ENCODE results near the gene AGAP1. TPM values are rescaled to one million over a fixed set of nuclear protein-coding genes. Genes with fewer than 3 reads are reported as not detected.

Gene AGAP1
- total RNA-seq, 1 donor from 2014 or later: 21.1 TPM

DNA sequence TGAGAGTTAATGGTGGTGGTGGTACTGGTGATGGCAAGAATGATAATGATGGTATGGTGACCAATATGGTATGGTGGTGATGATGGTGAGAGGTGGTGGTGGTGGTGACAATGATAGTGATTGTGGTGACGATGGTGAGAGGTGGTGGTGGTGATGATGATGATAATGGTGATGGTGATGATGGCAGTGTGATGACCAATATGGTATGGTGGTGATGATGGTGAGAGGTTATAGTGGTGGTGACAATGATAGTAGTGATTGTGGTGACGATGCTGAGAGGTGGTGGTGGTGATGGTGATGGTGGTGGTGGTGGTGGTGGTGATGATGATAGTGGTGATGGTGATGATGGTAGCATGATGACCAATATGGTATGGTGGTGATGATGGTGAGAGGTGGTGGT is 505.2 kb downstream of the AGAP1 start:
- no peak for DNase-seq (ENCODE audit: extremely low spot score in 2 of 2)
- Histone ChIP-seq H3K27ac (no peak overlapping the region), H3K27me3 (no peaks in the 10 kb centered on the region), H3K4me1 (no peaks in the 10 kb centered on the region), H3K36me3 (no peaks in the 10 kb centered on the region), H3K9me3 (no peaks in the 10 kb centered on the region), H3K4me3 (no peak overlapping the region)
- no peak for TF ChIP-seq POLR2AphosphoS5 (IDR thresholded peaks at IDR 0.05; ENCODE audit: insufficient read depth in 1 of 2, low read depth in 1 of 2)
- intact Hi-C loops (cut with DNase I): no loop called here

GRCh38 chr2:236001166-236001828 is 507.5 kb downstream of the AGAP1 start:
- no peaks in the 10 kb centered on the region for H3K4me1 ChIP-seq
- DNase-seq (ENCODE audit: extremely low spot score in 2 of 2): no peak
- no peaks in the 10 kb centered on the region for H3K27me3 ChIP-seq
- no peak overlapping the region for H3K4me3 ChIP-seq
- no peak overlapping the region for H3K27ac ChIP-seq
- H3K36me3 ChIP-seq: no peaks in the 10 kb centered on the region
- H3K9me3 ChIP-seq: no peaks in the 10 kb centered on the region
- TF ChIP-seq CTCF (IDR thresholded peaks at IDR 0.05) (no peak), POLR2A (IDR thresholded peaks at IDR 0.05) (no peak), POLR2AphosphoS5 (IDR thresholded peaks at IDR 0.05; ENCODE audit: insufficient read depth in 1 of 2, low read depth in 1 of 2) (no peak)
- intact Hi-C loops (cut with DNase I): no loop called here

DNA sequence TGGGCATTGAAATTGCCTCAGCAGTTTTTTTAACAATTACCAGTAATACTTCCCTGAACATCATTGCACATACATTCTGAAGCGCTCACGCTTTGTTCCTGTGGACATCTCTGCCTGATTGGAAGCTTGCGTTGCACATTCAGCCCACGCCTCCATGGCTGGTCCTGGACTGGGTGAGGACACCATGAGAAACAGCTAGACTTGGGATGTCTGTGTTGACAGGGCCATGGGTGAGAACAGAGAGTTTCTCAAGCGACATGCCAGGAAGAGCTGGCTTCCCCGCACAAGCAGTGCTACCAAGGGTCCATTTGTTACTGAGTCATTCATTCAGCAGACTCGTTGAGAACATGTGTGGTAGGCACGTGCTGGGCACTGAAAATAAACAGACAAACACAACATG is 508.0 kb downstream of the AGAP1 start:
- Histone ChIP-seq H3K9me3 (no peaks in the 10 kb centered on the region), H3K27ac (no peak overlapping the region), H3K36me3 (no peaks in the 10 kb centered on the region), H3K27me3 (no peaks in the 10 kb centered on the region), H3K4me1 (no peaks in the 10 kb centered on the region), H3K4me3 (no peak overlapping the region)
- no peak for DNase-seq (ENCODE audit: extremely low spot score in 2 of 2)
- TF ChIP-seq CTCF (IDR thresholded peaks at IDR 0.05) (no peak), POLR2A (IDR thresholded peaks at IDR 0.05) (no peak), POLR2AphosphoS5 (IDR thresholded peaks at IDR 0.05; ENCODE audit: insufficient read depth in 1 of 2, low read depth in 1 of 2) (no peak)
- intact Hi-C loops (cut with DNase I): no loop called here

- DNase-seq (ENCODE audit: extremely low spot score in 2 of 2): no peak
- intact Hi-C loops (cut with DNase I): no loop called here
- no peaks in the 10 kb centered on the region for H3K36me3 ChIP-seq
- H3K27me3 ChIP-seq: no peaks in the 10 kb centered on the region
- no peak overlapping the region for H3K27ac ChIP-seq
- H3K4me1 ChIP-seq: no peaks in the 10 kb centered on the region
- TF ChIP-seq CTCF (IDR thresholded peaks at IDR 0.05) (no peak), POLR2AphosphoS5 (IDR thresholded peaks at IDR 0.05; ENCODE audit: insufficient read depth in 1 of 2, low read depth in 1 of 2) (no peak), POLR2A (IDR thresholded peaks at IDR 0.05) (no peak)
- H3K9me3 ChIP-seq: no peaks in the 10 kb centered on the region
- no peak overlapping the region for H3K4me3 ChIP-seq
Observed at GRCh38 chr2:236008006-236008405, 514.2 kb downstream of the AGAP1 start.

DNA sequence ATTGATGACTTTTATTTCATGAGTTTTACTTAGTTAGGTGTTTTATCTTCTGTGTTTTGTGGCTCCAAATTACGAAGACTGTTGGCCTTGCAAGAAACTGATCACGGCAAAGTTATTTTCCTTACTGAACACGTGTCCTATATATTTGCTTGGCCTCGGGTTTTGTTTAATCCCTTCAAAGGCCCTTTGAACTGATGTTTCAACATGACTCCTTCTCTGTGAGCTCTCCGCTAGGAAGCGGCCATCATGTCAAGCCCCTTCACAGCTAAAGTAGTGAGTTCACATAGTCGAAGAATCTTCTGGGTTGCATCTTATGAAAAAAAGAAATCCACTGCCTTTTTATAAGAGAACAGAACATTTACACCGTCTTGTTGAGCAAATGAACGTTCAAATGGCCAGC is 515.0 kb downstream of the AGAP1 start:
- H3K9me3 ChIP-seq: no peaks in the 10 kb centered on the region
- H3K4me1 ChIP-seq: no peaks in the 10 kb centered on the region
- H3K27ac ChIP-seq: no peak overlapping the region
- intact Hi-C loops (cut with DNase I): no loop called here
- TF ChIP-seq CTCF (IDR thresholded peaks at IDR 0.05): no peak
- TF ChIP-seq POLR2A (IDR thresholded peaks at IDR 0.05): no peak
- TF ChIP-seq POLR2AphosphoS5 (IDR thresholded peaks at IDR 0.05; ENCODE audit: insufficient read depth in 1 of 2, low read depth in 1 of 2): no peak
- no peaks in the 10 kb centered on the region for H3K36me3 ChIP-seq
- no peaks in the 10 kb centered on the region for H3K27me3 ChIP-seq
- DNase-seq (ENCODE audit: extremely low spot score in 2 of 2): no peak
- H3K4me3 ChIP-seq: no peak overlapping the region

All from vagina (tissue), 2 donors.